Measurements from ENCODE around the gene BACH2. TPM values are rescaled to one million over a fixed set of nuclear protein-coding genes. Genes with fewer than 3 reads are reported as not detected.

BACH2 gene
- polyA plus RNA-seq, 1 experiment, result 2.2 TPM

DNA sequence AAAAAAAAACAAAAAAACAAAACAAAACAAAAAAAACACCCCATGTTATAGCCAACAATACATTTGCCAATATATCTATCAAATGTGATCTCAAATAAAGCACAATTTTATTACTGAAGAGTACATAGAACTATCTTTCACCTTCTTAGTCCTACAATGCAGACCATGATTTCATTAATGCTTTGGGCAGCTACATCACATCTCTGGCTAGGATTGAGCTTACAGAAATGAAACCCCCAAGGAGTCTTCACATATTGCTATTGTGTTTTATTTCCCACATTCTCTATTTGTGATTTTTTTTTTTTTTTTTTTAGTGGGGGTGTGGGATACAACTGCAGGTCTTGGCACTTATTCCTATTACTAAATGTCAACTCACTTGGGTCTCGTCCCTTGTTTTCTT lies 189.3 kb downstream of the BACH2 start:
- H3K27ac ChIP-seq (ENCODE audit: low read depth, low read length), result no peak overlapping the region
- TF ChIP-seq, protein P1, sequence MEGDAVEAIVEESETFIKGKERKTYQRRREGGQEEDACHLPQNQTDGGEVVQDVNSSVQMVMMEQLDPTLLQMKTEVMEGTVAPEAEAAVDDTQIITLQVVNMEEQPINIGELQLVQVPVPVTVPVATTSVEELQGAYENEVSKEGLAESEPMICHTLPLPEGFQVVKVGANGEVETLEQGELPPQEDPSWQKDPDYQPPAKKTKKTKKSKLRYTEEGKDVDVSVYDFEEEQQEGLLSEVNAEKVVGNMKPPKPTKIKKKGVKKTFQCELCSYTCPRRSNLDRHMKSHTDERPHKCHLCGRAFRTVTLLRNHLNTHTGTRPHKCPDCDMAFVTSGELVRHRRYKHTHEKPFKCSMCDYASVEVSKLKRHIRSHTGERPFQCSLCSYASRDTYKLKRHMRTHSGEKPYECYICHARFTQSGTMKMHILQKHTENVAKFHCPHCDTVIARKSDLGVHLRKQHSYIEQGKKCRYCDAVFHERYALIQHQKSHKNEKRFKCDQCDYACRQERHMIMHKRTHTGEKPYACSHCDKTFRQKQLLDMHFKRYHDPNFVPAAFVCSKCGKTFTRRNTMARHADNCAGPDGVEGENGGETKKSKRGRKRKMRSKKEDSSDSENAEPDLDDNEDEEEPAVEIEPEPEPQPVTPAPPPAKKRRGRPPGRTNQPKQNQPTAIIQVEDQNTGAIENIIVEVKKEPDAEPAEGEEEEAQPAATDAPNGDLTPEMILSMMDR (IDR thresholded peaks at IDR 0.05; ENCODE audit: low read depth, low read length), result no peak
- POLR2A ChIA-PET, result no interaction called here
- H3K27me3 ChIP-seq (ENCODE audit: control insufficient read depth, insufficient read depth, low read length), result no peaks in the 10 kb centered on the region
- CTCF ChIA-PET, result interaction anchor here (2.1 kb wide), 1 partner anchor 167 kb away, joined by 6 read pairs; no protein-coding TSS in a partner anchor
- no peaks in the 10 kb centered on the region for H3K9me3 ChIP-seq (ENCODE audit: control insufficient read depth, insufficient read depth, low read length)
- no peak overlapping the region for H3K4me3 ChIP-seq (ENCODE audit: low read depth, low read length)
- DNase-seq (ENCODE audit: low read depth, low spot score), result no peak

DNA sequence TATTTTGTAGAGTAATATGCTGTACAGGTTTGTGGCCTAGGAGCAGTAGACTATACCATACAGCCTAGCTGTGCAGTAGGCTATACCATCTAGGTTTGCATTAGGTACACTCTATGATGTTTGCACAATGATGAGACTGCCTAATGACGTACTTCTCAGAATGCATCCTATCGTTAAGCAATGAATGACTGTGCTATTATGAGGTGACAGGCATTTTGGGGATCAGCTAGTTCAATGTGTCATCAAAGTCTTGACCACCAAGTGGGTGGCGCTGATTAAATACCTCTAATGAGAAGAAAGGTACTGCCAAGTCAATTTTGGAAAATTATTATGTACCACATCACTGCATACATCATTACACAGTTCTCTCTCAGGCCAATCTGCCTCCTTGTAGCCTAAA lies 190.2 kb downstream of the BACH2 start:
- Histone ChIP-seq H3K27ac (ENCODE audit: low read depth, low read length) (no peak overlapping the region), H3K4me3 (ENCODE audit: low read depth, low read length) (no peak overlapping the region), H3K27me3 (ENCODE audit: control insufficient read depth, insufficient read depth, low read length) (no peaks in the 10 kb centered on the region), H3K9me3 (ENCODE audit: control insufficient read depth, insufficient read depth, low read length) (no peaks in the 10 kb centered on the region)
- no peak for DNase-seq (ENCODE audit: low read depth, low spot score)
- ChIA-PET POLR2A (no interaction called here), CTCF (interaction anchor here (2.1 kb wide), 1 partner anchor 166 kb away, joined by 6 read pairs; no protein-coding TSS in a partner anchor)
- TF ChIP-seq, protein P1 (IDR thresholded peaks at IDR 0.05; ENCODE audit: low read depth, low read length), result no peak

DNA sequence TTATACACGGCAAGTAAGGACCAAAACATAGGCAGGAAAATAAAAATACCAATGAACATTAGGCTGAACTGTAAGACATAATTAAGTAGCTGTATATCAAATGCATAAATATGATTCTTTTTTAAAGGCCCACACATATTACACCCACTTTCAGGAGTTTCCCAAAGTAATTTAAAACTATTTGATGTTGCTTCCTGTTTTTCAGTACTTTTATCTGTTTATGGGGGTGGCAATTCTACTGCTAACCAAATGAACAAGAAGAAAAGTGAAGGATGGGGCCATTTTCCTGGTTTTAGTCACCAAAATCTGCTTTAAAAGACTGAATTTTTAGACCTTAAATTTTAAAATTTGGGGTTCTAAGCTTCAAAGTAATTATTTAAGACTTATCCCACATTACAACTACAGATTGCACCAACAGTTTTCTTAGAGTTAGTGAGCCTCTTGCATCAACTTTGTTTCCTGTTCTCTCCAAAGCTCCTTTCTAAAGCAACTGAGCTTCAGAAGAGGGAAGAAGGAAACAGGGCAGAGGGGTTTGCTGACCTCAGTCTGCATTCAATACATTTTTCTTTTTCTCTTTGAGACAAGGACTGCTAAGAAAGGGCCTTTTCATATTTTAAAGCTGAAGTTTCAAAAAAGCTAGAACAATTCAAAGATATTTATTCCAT lies 191.0 kb downstream of the BACH2 start:
- DNase-seq (ENCODE audit: low read depth, low spot score), result no peak
- ChIA-PET POLR2A (no interaction called here), CTCF (interaction anchor here (0.6 to 2.1 kb wide), 6 partner anchors 8 to 288 kb away, joined by 3 to 6 read pairs (median 3); no protein-coding TSS in a partner anchor)
- H3K9me3 ChIP-seq (ENCODE audit: control insufficient read depth, insufficient read depth, low read length), result no peaks in the 10 kb centered on the region
- H3K4me3 ChIP-seq (ENCODE audit: low read depth, low read length), result no peak overlapping the region
- no peaks in the 10 kb centered on the region for H3K27me3 ChIP-seq (ENCODE audit: control insufficient read depth, insufficient read depth, low read length)
- H3K27ac ChIP-seq (ENCODE audit: low read depth, low read length), result no peak overlapping the region
- TF ChIP-seq, protein P1 (IDR thresholded peaks at IDR 0.05; ENCODE audit: low read depth, low read length), result no peak

DNA sequence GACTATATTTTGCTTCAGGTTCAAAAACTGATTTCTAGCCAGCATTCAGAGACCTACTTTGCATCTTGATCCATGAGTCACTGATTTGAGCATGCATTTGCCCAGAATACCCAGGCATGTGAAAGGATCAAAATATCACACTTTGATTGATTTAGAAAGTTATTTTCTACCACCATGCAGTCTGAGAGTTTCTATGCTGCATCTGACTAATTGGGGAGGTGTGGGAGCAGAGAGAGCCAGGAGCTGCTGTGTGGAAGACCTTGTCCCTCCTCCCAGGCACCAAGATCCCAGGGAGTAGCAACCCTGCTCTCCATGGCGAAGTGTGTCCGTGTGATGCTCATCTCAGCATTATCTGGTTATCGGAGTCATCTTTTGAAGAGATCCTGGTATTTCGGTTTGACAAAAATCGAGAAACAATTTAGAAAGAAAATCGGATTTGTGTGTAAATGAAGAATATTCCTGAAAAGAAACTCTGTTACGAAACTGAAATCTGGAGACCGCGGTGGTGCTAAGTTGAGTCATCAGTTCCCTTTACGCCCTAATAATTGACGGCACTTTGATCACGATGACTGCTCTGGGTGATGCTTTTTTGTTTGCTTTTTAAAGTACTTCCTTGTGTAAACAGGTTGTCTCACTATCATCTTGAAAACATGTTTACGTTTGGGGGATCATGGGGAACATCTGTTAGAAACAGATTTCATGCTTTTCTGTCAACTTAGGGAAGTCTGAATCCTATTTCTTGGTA lies 193.4 kb downstream of the BACH2 start:
- no peak overlapping the region for H3K27ac ChIP-seq (ENCODE audit: low read depth, low read length)
- H3K27me3 ChIP-seq (ENCODE audit: control insufficient read depth, insufficient read depth, low read length), result no peaks in the 10 kb centered on the region
- H3K9me3 ChIP-seq (ENCODE audit: control insufficient read depth, insufficient read depth, low read length), result no peaks in the 10 kb centered on the region
- H3K4me3 ChIP-seq (ENCODE audit: low read depth, low read length), result no peak overlapping the region
- CTCF ChIA-PET, result no interaction called here
- DNase-seq (ENCODE audit: low read depth, low spot score), result peak; percentile 8
- TF ChIP-seq, protein P1 (IDR thresholded peaks at IDR 0.05; ENCODE audit: low read depth, low read length), result no peak
- POLR2A ChIA-PET, result no interaction called here

DNA sequence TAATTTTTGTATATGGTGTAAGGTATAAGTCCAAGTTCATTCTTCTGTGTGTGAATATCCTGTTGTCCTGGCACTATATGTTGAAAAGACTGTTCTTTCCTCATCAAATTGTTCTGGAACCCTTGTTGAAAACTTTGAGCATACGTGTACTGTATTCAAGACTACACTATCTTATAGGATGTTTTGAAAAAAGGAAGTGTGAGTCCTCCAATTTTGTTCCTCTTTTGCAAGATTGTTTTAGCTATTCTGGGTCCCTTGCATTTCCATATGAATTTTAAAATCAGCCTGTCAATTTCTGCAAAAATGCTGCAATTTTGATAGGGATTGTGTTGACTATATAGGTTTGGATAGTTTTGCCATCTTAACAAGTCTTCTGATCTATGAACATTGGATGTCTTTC lies 195.2 kb downstream of the BACH2 start:
- TF ChIP-seq, protein P1 (IDR thresholded peaks at IDR 0.05; ENCODE audit: low read depth, low read length), result no peak
- CTCF ChIA-PET, result interaction anchor here (1.6 kb wide), 1 partner anchor 161 kb away, joined by 3 read pairs; no protein-coding TSS in a partner anchor
- POLR2A ChIA-PET, result no interaction called here

More for the DNA sequence above, 195.2 kb downstream of the BACH2 start:
- DNase-seq (ENCODE audit: low read depth, low spot score), result no peak
- H3K4me3 ChIP-seq (ENCODE audit: low read depth, low read length), result no peak overlapping the region
- no peak overlapping the region for H3K27ac ChIP-seq (ENCODE audit: low read depth, low read length)
- no peaks in the 10 kb centered on the region for H3K9me3 ChIP-seq (ENCODE audit: control insufficient read depth, insufficient read depth, low read length)
- H3K27me3 ChIP-seq (ENCODE audit: control insufficient read depth, insufficient read depth, low read length), result no peaks in the 10 kb centered on the region

All from AG04450 (cell line).